ENCODE data around the gene HOXD3. TPM values are rescaled to one million over a fixed set of nuclear protein-coding genes. Genes with fewer than 3 reads are reported as not detected.

The HOXD3 gene
- total RNA-seq, 1 experiment from 2014 or later = not detected

DNA sequence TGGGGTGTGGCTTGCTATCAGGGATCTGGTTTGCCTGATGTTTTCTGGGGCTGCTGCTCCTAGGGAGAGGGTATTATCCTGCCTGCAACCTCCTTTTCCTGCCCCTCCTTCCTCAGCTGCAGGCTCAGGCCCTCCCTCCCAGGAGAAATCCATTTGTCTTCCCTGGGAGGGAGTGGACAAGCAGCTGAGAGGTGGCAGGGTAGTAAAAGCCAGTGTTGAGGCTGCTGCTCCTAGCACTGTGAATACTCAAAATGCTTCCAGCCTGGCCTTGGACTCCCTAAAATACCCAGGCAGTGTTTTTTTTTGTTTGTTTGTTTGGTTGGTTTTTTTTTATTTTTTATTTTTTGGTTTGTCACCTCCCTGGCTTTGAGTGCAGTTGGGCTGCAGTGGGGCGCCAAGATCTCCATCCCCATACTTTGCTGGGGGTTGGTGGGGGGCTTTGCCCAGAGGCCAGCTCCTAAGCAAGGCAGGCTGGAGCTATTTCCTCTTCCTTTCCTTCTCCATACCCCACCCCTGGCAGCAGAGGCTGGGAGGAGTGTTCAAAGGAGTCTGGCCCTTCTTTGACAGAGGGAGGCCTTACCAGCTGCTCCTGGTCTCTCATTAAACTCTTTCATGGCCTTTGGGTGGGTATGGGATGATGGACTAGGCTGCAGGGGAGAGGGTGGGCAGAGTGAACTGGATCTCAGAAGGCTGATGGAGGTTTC, 13.6 kb downstream of the HOXD3 start:
- H3K36me3 Mint-ChIP-seq (ENCODE audit: insufficient read depth in 1 of 3, low read depth in 3 of 3) = no peaks in the 10 kb centered on the region; a peak in 1 of 7 replicates
- H4K20me1 ChIP-seq (ENCODE audit: control insufficient read depth, insufficient read depth, insufficient read length) = no peaks in the 10 kb centered on the region
- peaks cover 0 to 12% of the 10 kb centered on the region in 2 experiments; a peak in 3 of 5 replicates for H3K9me3 Mint-ChIP-seq

More for the DNA sequence above, 13.6 kb downstream of the HOXD3 start:
- no peak overlapping the region for H3K9ac ChIP-seq (ENCODE audit: extremely low read depth, insufficient read length, low read length)
- Mint-ChIP-seq H3K4me1 (peaks cover 12 to 25% of the 10 kb centered on the region in 2 experiments), H3K27ac (no peak overlapping the region), H3K4me3 (no peak overlapping the region; a peak in 1 of 5 replicates), H3K27me3 (ENCODE audit: low read depth) (peaks cover 100% of the 10 kb centered on the region)
- H4K8ac ChIP-seq (replicated peaks; ENCODE audit: insufficient read length, low read depth, low read length) = no peak overlapping the region
- H3K56ac ChIP-seq (ENCODE audit: insufficient read length, low read depth, low read length) = no peak overlapping the region
- H4K5ac ChIP-seq (ENCODE audit: insufficient read length, low read depth, low read length) = no peak overlapping the region
- no peak overlapping the region for H3K4me2 ChIP-seq (ENCODE audit: insufficient read depth, insufficient read length, low read length)
- H2AK5ac ChIP-seq (ENCODE audit: insufficient read length, low read length) = no peak overlapping the region
- H3K14ac ChIP-seq (ENCODE audit: insufficient read depth, low read length) = no peak overlapping the region
- no peak overlapping the region for H2BK5ac ChIP-seq (ENCODE audit: insufficient read length, low read length)
- no peak overlapping the region for H3K27ac ChIP-seq (ENCODE audit: insufficient read length, low read depth, low read length)
- no peak overlapping the region for H2BK120ac ChIP-seq (ENCODE audit: low read depth, low read length, poor library complexity, severe bottlenecking)
- no peaks in the 10 kb centered on the region for H3K9me3 ChIP-seq (ENCODE audit: control insufficient read depth, low read depth, low read length)
- no peaks in the 10 kb centered on the region for H3K4me1 ChIP-seq (ENCODE audit: insufficient read depth, low read length)
- H2AFZ ChIP-seq (ENCODE audit: low read length) = no peak overlapping the region
- no peak overlapping the region for H2BK20ac ChIP-seq (ENCODE audit: low read depth, low read length, poor library complexity, severe bottlenecking)
- H2BK12ac ChIP-seq (ENCODE audit: insufficient read length, low read depth, low read length) = no peak overlapping the region
- H2BK15ac ChIP-seq (ENCODE audit: low read depth, low read length) = no peak overlapping the region
- H3K18ac ChIP-seq (ENCODE audit: insufficient read length, low read depth, low read length) = no peak overlapping the region
- no peaks in the 10 kb centered on the region for H3K23me2 ChIP-seq (ENCODE audit: insufficient read length, low read depth, low read length, poor library complexity, severe bottlenecking)
- no peak overlapping the region for H3K23ac ChIP-seq (ENCODE audit: insufficient read length, low read depth, low read length)
- H3K79me2 ChIP-seq (ENCODE audit: insufficient read depth, low read length) = no peaks in the 10 kb centered on the region
- no peak for TF ChIP-seq CTCF (conservative IDR thresholded peaks at IDR 0.05)
- H3K27me3 ChIP-seq (ENCODE audit: insufficient read depth, low read length) = peaks cover 97% of the 10 kb centered on the region
- no peak overlapping the region for H3K4ac ChIP-seq (ENCODE audit: low read depth, low read length)
- no peak for DNase-seq
- H3K79me1 ChIP-seq (ENCODE audit: insufficient read depth, low read depth, low read length, poor library complexity, severe bottlenecking) = no peaks in the 10 kb centered on the region
- WGBS (ENCODE audit: extremely low coverage, insufficient read length, low lambda C conversion rate) = no CpG with 5 or more reads among the region's 1 CpG
- no peak overlapping the region for H4K91ac ChIP-seq (ENCODE audit: insufficient read length, low read depth, low read length)
- H3T11ph ChIP-seq (ENCODE audit: low read length) = no peak overlapping the region

All from H9 (cell line).